ENCODE results near the gene SPI1. TPM values are rescaled to one million over a fixed set of nuclear protein-coding genes. Genes with fewer than 3 reads are reported as not detected.

Gene SPI1
- total RNA-seq, 6 donors from 2014 or later = 52.8 to 275 (median 179) TPM

- no peak for TF ChIP-seq POLR2AphosphoS5 (IDR thresholded peaks at IDR 0.05)
- TF ChIP-seq POLR2A (IDR thresholded peaks at IDR 0.05) = no peak
- TF ChIP-seq EP300 (IDR thresholded peaks at IDR 0.05) = no peak
- TF ChIP-seq, protein P1, sequence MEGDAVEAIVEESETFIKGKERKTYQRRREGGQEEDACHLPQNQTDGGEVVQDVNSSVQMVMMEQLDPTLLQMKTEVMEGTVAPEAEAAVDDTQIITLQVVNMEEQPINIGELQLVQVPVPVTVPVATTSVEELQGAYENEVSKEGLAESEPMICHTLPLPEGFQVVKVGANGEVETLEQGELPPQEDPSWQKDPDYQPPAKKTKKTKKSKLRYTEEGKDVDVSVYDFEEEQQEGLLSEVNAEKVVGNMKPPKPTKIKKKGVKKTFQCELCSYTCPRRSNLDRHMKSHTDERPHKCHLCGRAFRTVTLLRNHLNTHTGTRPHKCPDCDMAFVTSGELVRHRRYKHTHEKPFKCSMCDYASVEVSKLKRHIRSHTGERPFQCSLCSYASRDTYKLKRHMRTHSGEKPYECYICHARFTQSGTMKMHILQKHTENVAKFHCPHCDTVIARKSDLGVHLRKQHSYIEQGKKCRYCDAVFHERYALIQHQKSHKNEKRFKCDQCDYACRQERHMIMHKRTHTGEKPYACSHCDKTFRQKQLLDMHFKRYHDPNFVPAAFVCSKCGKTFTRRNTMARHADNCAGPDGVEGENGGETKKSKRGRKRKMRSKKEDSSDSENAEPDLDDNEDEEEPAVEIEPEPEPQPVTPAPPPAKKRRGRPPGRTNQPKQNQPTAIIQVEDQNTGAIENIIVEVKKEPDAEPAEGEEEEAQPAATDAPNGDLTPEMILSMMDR (IDR thresholded peaks at IDR 0.05) = no peak
- Histone ChIP-seq H3K4me1 (no peaks in the 10 kb centered on the region), H3K9me3 (peaks cover 0 to 12% (median 0%) of the 10 kb centered on the region in 4 donors), H3K27me3 (no peaks in the 10 kb centered on the region), H3K36me3 (peaks cover 35 to 100% (median 79%) of the 10 kb centered on the region in 4 donors), H3K27ac (no peak overlapping the region), H3K4me3 (no peak overlapping the region)
- WGBS, 2 donors = 94 to 100% methylated on average over 1 to 3 of the region's 3 CpGs
- DNase-seq (no peak), ATAC-seq (ENCODE audit: low FRiP score in 2 of 2) (peak in 1 of 2 donors; percentile 37)
Observed at GRCh38 chr11:47305734-47306483, 72.4 kb downstream of the SPI1 start.

Small RNA genes within 50 kb of the gene (small RNA-seq; reads per million reads assigned to genes)
- gene MIR4487 = 0 reads per million in 4 donors

Other genes with a start within 250 kb of the SPI1 start
- gene ARFGAP2, start 201.7 kb downstream of the SPI1 start, total RNA-seq = 100 to 1,000 TPM in 4 of 6 donors, 10 to 100 TPM in 2; 93.6 to 257 (median 110) TPM
- 10 to 100 TPM; 26.8 to 97.4 (median 52.8) TPM for gene PACSIN3, start 192.1 kb downstream of the SPI1 start, total RNA-seq
- 100 to 1,000 TPM in 1 of 6 donors, 10 to 100 TPM in 5; 18.2 to 107 (median 47.1) TPM for gene DDB2, start 163.6 kb downstream of the SPI1 start, total RNA-seq
- 10 to 100 TPM; 37.0 to 78.6 (median 46.5) TPM for gene ACP2, start 129.7 kb downstream of the SPI1 start, total RNA-seq
- 100 to 1,000 TPM in 2 of 6 donors, 10 to 100 TPM in 4; 37.3 to 367 (median 49.2) TPM for gene NR1H3, start 120.6 kb downstream of the SPI1 start, total RNA-seq
- gene MADD, start 108.4 kb downstream of the SPI1 start, total RNA-seq = 100 to 1,000 TPM in 1 of 6 donors, 10 to 100 TPM in 5; 39.6 to 129 (median 47.9) TPM
- 1 to 10 TPM in 3 of 6 donors, under 1 TPM in 2, not detected in 1; 0.61 to 1.8 (median 1.0) TPM for gene MYBPC3, start 25.8 kb downstream of the SPI1 start, total RNA-seq
- gene SLC39A13, start 30.0 kb upstream of the SPI1 start, total RNA-seq = 10 to 100 TPM; 47.9 to 98.8 (median 62.8) TPM
- 100 to 1,000 TPM in 3 of 6 donors, 10 to 100 TPM in 3; 70.1 to 116 (median 99.8) TPM for gene PSMC3, start 47.9 kb upstream of the SPI1 start, total RNA-seq
- gene RAPSN, start 70.6 kb upstream of the SPI1 start, total RNA-seq = 1 to 10 TPM in 2 of 6 donors, under 1 TPM in 1, not detected in 3; 0.30 to 1.1 (median 1.0) TPM
- gene CELF1, start 174.6 kb upstream of the SPI1 start, total RNA-seq = 100 to 1,000 TPM in 3 of 6 donors, 10 to 100 TPM in 3; 82.7 to 194 (median 113) TPM
- gene PTPMT1, start 187.1 kb upstream of the SPI1 start, total RNA-seq = 100 to 1,000 TPM in 2 of 6 donors, 10 to 100 TPM in 4; 69.1 to 188 (median 89.9) TPM
- 10 to 100 TPM in 5 of 6 donors, 1 to 10 TPM in 1; 3.1 to 22.2 (median 17.4) TPM for gene KBTBD4, start 200.4 kb upstream of the SPI1 start, total RNA-seq
- gene NDUFS3, start 200.5 kb upstream of the SPI1 start, total RNA-seq = 10 to 100 TPM; 42.5 to 92.6 (median 72.2) TPM
- gene FAM180B, start 208.1 kb upstream of the SPI1 start, total RNA-seq = under 1 TPM in 2 of 6 donors, not detected in 4; 0.14 to 0.30 TPM
- 1 to 10 TPM in 1 of 6 donors, under 1 TPM in 3, not detected in 2; 0.46 to 2.1 (median 0.78) TPM for gene C1QTNF4, start 215.9 kb upstream of the SPI1 start, total RNA-seq

Measured in upper lobe of left lung (tissue), 6 donors.